H9 (cell line): ENCODE results near the gene NOSIP. TPM values are rescaled to one million over a fixed set of nuclear protein-coding genes. Genes with fewer than 3 reads are reported as not detected.

Experiments used
- DNase-seq: peaks from one replicate; pipeline ENCODE4 v3.0.0-alpha.2; 2017
- H2AFZ ChIP-seq: one replicate; pipeline ENCODE4 v1.6.1; 2013; ENCODE audit warnings: mild to moderate bottlenecking, low read length, control low read depth, moderate library complexity
- H2AK5ac ChIP-seq: 2 replicates; pipeline ENCODE4 v1.6.1; 2013; ENCODE audit warnings: low read length, control low read depth, mixed read lengths; ENCODE audit not compliant: insufficient read length
- H2BK120ac ChIP-seq: one replicate; pipeline ENCODE4 v1.6.1; 2013; ENCODE audit warnings: low read depth, mild to moderate bottlenecking, low read length, control low read depth, inconsistent platforms; ENCODE audit not compliant: poor library complexity, severe bottlenecking
- H2BK12ac ChIP-seq: 2 replicates; pipeline ENCODE4 v1.6.1; 2013; ENCODE audit warnings: low read length, control low read depth, mixed read lengths, low read depth; ENCODE audit not compliant: insufficient read length
- H2BK15ac ChIP-seq: 2 replicates; pipeline ENCODE4 v1.6.1; 2013; ENCODE audit warnings: low read depth, low read length, control low read depth
- H2BK20ac ChIP-seq: one replicate; pipeline ENCODE4 v1.6.1; 2013; ENCODE audit warnings: low read depth, mild to moderate bottlenecking, low read length, control low read depth, inconsistent platforms; ENCODE audit not compliant: poor library complexity, severe bottlenecking
- H2BK5ac ChIP-seq: 2 replicates; pipeline ENCODE4 v1.6.1; 2013; ENCODE audit warnings: low read length, control low read depth, mixed read lengths; ENCODE audit not compliant: insufficient read length
- H3K14ac ChIP-seq: 2 replicates; pipeline ENCODE4 v1.6.1; 2013; ENCODE audit warnings: low read length, control low read depth; ENCODE audit not compliant: insufficient read depth
- H3K18ac ChIP-seq: 2 replicates; pipeline ENCODE4 v1.6.1; 2013; ENCODE audit warnings: low read depth, mild to moderate bottlenecking, mixed read lengths, low read length, control low read depth; ENCODE audit not compliant: insufficient read length
- H3K23ac ChIP-seq: 2 replicates; pipeline ENCODE4 v1.6.1; 2013; ENCODE audit warnings: low read length, control low read depth, mixed read lengths, low read depth; ENCODE audit not compliant: insufficient read length
- H3K23me2 ChIP-seq: 2 replicates; pipeline ENCODE4 v1.6.1; 2013; ENCODE audit warnings: low read depth, mild to moderate bottlenecking, mixed read lengths, low read length, control low read depth; ENCODE audit not compliant: insufficient read length, poor library complexity, severe bottlenecking
- H3K27ac ChIP-seq: 2 replicates; pipeline ENCODE4 v1.5.1; 2013; ENCODE audit warnings: low read length, control low read depth, mixed read lengths, low read depth; ENCODE audit not compliant: insufficient read length
- H3K27me3 ChIP-seq: 2 replicates; pipeline ENCODE4 v1.6.1; 2013; ENCODE audit warnings: low read length, control low read depth, inconsistent platforms; ENCODE audit not compliant: insufficient read depth
- H3K4ac ChIP-seq: 2 replicates; pipeline ENCODE4 v1.6.1; 2013; ENCODE audit warnings: low read depth, mild to moderate bottlenecking, control low read depth, inconsistent platforms, low read length, moderate library complexity
- H3K4me1 ChIP-seq: 2 replicates; pipeline ENCODE4 v1.6.1; 2013; ENCODE audit warnings: low read length, control low read depth, inconsistent platforms; ENCODE audit not compliant: insufficient read depth
- H3K4me2 ChIP-seq: 2 replicates; pipeline ENCODE4 v1.6.1; 2013; ENCODE audit warnings: low read length, control low read depth, mixed read lengths; ENCODE audit not compliant: insufficient read length, insufficient read depth
- H3K56ac ChIP-seq: 2 replicates; pipeline ENCODE4 v1.6.1; 2013; ENCODE audit warnings: low read depth, mild to moderate bottlenecking, mixed read lengths, low read length, control low read depth; ENCODE audit not compliant: insufficient read length
- H3K79me1 ChIP-seq: 2 replicates; pipeline ENCODE4 v1.6.1; 2013; ENCODE audit warnings: low read depth, mild to moderate bottlenecking, moderate library complexity, low read length, control low read depth, inconsistent platforms; ENCODE audit not compliant: insufficient read depth, poor library complexity, severe bottlenecking
- H3K79me2 ChIP-seq: 2 replicates; pipeline ENCODE4 v1.6.1; 2013; ENCODE audit warnings: low read length, control low read depth, inconsistent platforms; ENCODE audit not compliant: insufficient read depth
- H3K9ac ChIP-seq: 2 replicates; pipeline ENCODE4 v1.6.1; 2013; ENCODE audit warnings: low read length, control low read depth, mixed read lengths; ENCODE audit not compliant: insufficient read length; ENCODE audit errors: extremely low read depth
- H3K9me3 ChIP-seq: one replicate; pipeline ENCODE4 v1.6.1; 2013; ENCODE audit warnings: low read depth, low read length, inconsistent platforms; ENCODE audit not compliant: control insufficient read depth
- H3T11ph ChIP-seq: one replicate; pipeline ENCODE4 v1.6.1; 2013; ENCODE audit warnings: mild to moderate bottlenecking, low read length, control low read depth, inconsistent platforms
- H4K20me1 ChIP-seq: one replicate; pipeline ENCODE4 v1.6.1; 2013; ENCODE audit not compliant: control insufficient read depth, insufficient read length, insufficient read depth
- H4K5ac ChIP-seq: 2 replicates; pipeline ENCODE4 v1.6.1; 2013; ENCODE audit warnings: low read depth, mild to moderate bottlenecking, mixed read lengths, low read length, control low read depth; ENCODE audit not compliant: insufficient read length
- H4K8ac ChIP-seq: replicated peaks from 2 replicates; pipeline ENCODE4 v1.6.1; 2013; ENCODE audit warnings: low read length, control low read depth, mixed read lengths, low read depth; ENCODE audit not compliant: insufficient read length
- H4K91ac ChIP-seq: 2 replicates; pipeline ENCODE4 v1.6.1; 2013; ENCODE audit warnings: low read depth, mild to moderate bottlenecking, moderate library complexity, mixed read lengths, low read length, control low read depth; ENCODE audit not compliant: insufficient read length
- H3K27ac Mint-ChIP-seq, 3 experiments: 2 replicates in 2 of 3; 3 replicates in 1 of 3; pipeline ENCODE4 v1.8.0; 2020 to 2021; ENCODE audit warnings: mixed read lengths in 3 of 3, mild to moderate bottlenecking in 1 of 3, moderate library complexity in 1 of 3
- H3K27me3 Mint-ChIP-seq: 2 replicates; pipeline ENCODE4 v1.8.0; 2021; ENCODE audit warnings: low read depth, mild to moderate bottlenecking, moderate library complexity, mixed read lengths
- H3K36me3 Mint-ChIP-seq, 3 experiments: 2 replicates in 2 of 3; 3 replicates in 1 of 3; pipeline ENCODE4 v1.8.0; 2020 to 2021; ENCODE audit warnings: low read depth in 3 of 3, mixed read lengths in 3 of 3; ENCODE audit not compliant: insufficient read depth in 1 of 3
- H3K4me1 Mint-ChIP-seq, 2 experiments: 2 replicates each; pipeline ENCODE4 v1.8.0; 2020; ENCODE audit warnings: mixed read lengths in 2 of 2
- H3K4me3 Mint-ChIP-seq, 2 experiments: 2 replicates in 1 of 2; 3 replicates in 1 of 2; pipeline ENCODE4 v1.8.0; 2020 to 2021; ENCODE audit warnings: mild to moderate bottlenecking in 2 of 2, mixed read lengths in 2 of 2, moderate library complexity in 1 of 2
- H3K9me3 Mint-ChIP-seq, 2 experiments: 2 replicates in 1 of 2; 3 replicates in 1 of 2; pipeline ENCODE4 v1.8.0; 2020; ENCODE audit warnings: mild to moderate bottlenecking in 2 of 2, mixed read lengths in 2 of 2, moderate library complexity in 1 of 2
- CTCF ChIP-seq: fragments of 200-600 bp; sonication (generic); conservative IDR thresholded peaks from 3 replicates; pipeline ENCODE4 v1.8.0; 2021; ENCODE audit warnings: antibody characterized with exemption, mild to moderate bottlenecking
- WGBS: extraction: QIAGEN DNeasy Blood & Tissue Kit; methylation state at CpG from one replicate; pipeline ENCODE4 v1.1.7; 2013; ENCODE audit warnings: missing lambda C conversion rate, low lambda C conversion rate, mixed read lengths; ENCODE audit not compliant: insufficient read length; ENCODE audit errors: extremely low coverage; 5-methylcytosine and 5-hydroxymethylcytosine counted together
- total RNA-seq: library from RNA; stranded (reverse); gene quantifications from 2 replicates; pipeline ENCODE4 v1.2.1, GENCODE V29; 2021

NOSIP gene
- total RNA-seq, 1 experiment from 2014 or later = 78.4 TPM

DNA sequence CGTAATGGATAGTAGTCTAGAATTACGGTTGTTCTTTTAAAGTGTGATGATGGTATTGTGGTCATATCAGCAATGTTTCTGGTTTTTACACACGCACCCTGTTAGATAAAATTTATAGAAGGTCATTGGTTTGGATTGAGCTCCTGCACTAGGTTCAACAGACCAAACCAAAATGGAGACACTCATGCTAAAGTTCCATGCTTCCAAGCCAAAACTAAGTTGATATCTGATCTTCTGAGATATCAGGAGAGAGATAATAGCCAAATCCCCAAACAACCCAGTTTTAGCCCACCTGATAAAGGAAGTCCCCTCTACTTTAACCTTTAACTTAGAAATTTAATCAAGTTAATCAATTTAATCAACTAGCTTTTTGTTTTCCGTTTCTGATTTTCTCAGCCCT, 1.2 kb downstream of the NOSIP start:
- no peak overlapping the region for H3K18ac ChIP-seq
- no peaks in the 10 kb centered on the region for H3K27me3 Mint-ChIP-seq
- H3K23ac ChIP-seq = no peak overlapping the region
- peaks cover 10% of the 10 kb centered on the region for H3K23me2 ChIP-seq
- H4K8ac ChIP-seq = no peak overlapping the region
- no peak overlapping the region for H3K27ac ChIP-seq
- no peaks in the 10 kb centered on the region for H3K4me1 ChIP-seq
- no peak for DNase-seq
- no peak overlapping the region for H2BK120ac ChIP-seq
- H3K27me3 ChIP-seq = no peaks in the 10 kb centered on the region
- H3K4me3 Mint-ChIP-seq = peak overlapping the region; percentile 92 to 95
- no peak overlapping the region for H3K4ac ChIP-seq
- H2AK5ac ChIP-seq = no peak overlapping the region
- H3K9me3 Mint-ChIP-seq = no peaks in the 10 kb centered on the region; a peak in 1 of 5 replicates
- no peak overlapping the region for H2BK20ac ChIP-seq
- H2BK12ac ChIP-seq = no peak overlapping the region
- no peak overlapping the region for H4K5ac ChIP-seq
- H2AFZ ChIP-seq = no peak overlapping the region
- no peaks in the 10 kb centered on the region for H4K20me1 ChIP-seq
- no peak overlapping the region for H4K91ac ChIP-seq
- H3K9me3 ChIP-seq = no peaks in the 10 kb centered on the region
- no peak overlapping the region for H3T11ph ChIP-seq
- no peak overlapping the region for H2BK15ac ChIP-seq
- peak overlapping the region; percentile 15 for H3K9ac ChIP-seq
- H3K27ac Mint-ChIP-seq = peak overlapping the region in 1 of 3 experiments; percentile 41; a peak in 2 of 7 replicates
- no CpG with 5 or more reads among the region's 4 CpGs for WGBS
- peaks cover 15 to 26% of the 10 kb centered on the region in 2 experiments for H3K4me1 Mint-ChIP-seq
- H3K79me2 ChIP-seq = peaks cover 7% of the 10 kb centered on the region; the same call in 1 of the 2 replicates
- TF ChIP-seq CTCF = no peak
- no peak overlapping the region for H3K14ac ChIP-seq
- no peaks in the 10 kb centered on the region for H3K79me1 ChIP-seq
- peak overlapping the region; percentile 99 for H3K4me2 ChIP-seq
- no peak overlapping the region for H2BK5ac ChIP-seq
- H3K56ac ChIP-seq = no peak overlapping the region
- peaks cover 1 to 9% (median 9%) of the 10 kb centered on the region in 3 experiments; a peak in 5 of 7 replicates for H3K36me3 Mint-ChIP-seq
